22Rv1 (cell line): ENCODE measurements around the gene HBP1.
"Not testable (repeated sequence)": the region's sequence is repeated elsewhere in the genome, so short reads cannot be mapped to it uniquely, and the experiment has no call there.

Experiments used
- H3K27ac ChIP-seq: fragments of 450-650 bp; 2 replicates; pipeline ENCODE4 v1.5.1; 2017
- ZFX ChIP-seq: fragments of 450-650 bp; IDR thresholded peaks from 2 replicates; pipeline ENCODE4 v1.6.1; 2017; ENCODE audit warnings: antibody characterized with exemption, borderline replicate concordance
- TF ChIP-seq, protein P1 (sequence below): fragments of 450-650 bp; IDR thresholded peaks from 2 replicates; pipeline ENCODE4 v1.5.1; 2017; ENCODE audit warnings: mild to moderate bottlenecking

HBP1 gene

DNA sequence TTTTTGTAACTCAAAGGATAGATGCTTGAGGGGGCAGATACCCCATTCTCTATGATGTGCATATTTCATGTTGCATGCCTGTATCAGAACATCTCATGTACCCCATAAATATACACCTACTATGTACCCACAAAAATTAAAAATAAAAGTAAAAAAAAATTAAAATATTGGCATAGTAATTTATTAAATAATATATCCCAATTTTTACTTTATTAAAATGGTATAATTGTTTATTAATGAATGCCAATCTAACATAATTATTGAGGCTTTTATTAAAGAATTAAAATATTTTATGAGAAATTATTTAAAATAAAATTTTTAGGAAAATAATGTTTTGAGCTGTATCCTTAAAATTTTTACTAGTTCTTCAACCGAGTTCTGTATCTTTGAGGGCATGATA, 18.9 kb upstream of the HBP1 start:
- no peak overlapping the region for H3K27ac ChIP-seq
- TF ChIP-seq, protein P1, sequence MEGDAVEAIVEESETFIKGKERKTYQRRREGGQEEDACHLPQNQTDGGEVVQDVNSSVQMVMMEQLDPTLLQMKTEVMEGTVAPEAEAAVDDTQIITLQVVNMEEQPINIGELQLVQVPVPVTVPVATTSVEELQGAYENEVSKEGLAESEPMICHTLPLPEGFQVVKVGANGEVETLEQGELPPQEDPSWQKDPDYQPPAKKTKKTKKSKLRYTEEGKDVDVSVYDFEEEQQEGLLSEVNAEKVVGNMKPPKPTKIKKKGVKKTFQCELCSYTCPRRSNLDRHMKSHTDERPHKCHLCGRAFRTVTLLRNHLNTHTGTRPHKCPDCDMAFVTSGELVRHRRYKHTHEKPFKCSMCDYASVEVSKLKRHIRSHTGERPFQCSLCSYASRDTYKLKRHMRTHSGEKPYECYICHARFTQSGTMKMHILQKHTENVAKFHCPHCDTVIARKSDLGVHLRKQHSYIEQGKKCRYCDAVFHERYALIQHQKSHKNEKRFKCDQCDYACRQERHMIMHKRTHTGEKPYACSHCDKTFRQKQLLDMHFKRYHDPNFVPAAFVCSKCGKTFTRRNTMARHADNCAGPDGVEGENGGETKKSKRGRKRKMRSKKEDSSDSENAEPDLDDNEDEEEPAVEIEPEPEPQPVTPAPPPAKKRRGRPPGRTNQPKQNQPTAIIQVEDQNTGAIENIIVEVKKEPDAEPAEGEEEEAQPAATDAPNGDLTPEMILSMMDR, result no peak
- TF ChIP-seq ZFX, result no peak

DNA sequence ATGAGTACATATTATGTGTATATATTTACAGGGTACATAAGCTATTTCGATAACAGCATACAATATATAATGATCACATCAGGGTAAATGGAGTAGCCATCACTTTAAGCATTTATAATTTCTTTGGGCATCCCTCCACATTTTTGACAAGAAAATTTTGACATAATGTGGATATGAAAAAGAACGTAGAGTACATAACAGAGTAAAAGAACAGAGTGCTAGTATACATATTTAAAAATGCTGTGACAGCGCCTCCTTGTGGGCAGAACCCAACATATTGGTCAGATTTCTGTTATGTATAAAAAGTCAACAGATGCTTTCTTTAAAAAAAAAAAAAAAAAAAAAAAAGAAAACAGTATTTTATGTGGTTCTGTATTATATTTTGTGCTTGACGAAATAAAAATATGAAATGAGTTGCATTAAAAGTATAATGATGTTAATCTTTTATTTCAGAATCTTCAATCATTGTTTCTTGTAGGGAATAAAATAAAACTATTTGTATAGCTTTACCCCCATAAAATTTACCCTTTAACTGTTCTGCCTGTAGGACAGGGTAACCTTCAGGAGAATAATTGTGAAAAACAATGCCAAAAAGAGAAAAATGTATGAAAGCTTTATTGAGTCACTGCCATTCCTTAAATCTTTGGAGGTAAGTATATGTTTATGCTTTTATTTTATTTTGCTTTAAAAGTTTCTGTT, 18.3 kb upstream of the HBP1 start:
- TF ChIP-seq, protein P1, result peak; percentile 92
- TF ChIP-seq ZFX, result no peak
- H3K27ac ChIP-seq, result no peak overlapping the region

DNA sequence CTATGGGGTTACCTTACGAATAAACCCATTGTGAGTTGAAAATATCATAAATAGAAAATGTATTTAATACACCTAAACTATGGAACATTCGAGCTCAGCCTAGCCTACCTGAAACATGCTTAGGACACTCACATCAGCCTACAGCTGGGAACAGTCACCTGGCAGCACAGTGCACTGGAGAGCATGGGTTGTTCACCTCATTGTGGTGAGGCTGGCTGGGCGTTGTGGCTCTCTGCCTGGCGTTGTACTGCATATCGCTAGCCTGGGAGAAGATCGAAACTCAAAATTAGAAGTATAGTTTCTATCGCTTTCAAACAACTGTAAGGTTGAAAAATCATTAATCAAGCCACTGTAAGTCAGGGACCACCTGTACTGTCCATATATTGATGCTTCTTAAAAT, 17.3 kb upstream of the HBP1 start:
- H3K27ac ChIP-seq, result no peak overlapping the region
- TF ChIP-seq, protein P1, result no peak
- no peak for TF ChIP-seq ZFX

DNA sequence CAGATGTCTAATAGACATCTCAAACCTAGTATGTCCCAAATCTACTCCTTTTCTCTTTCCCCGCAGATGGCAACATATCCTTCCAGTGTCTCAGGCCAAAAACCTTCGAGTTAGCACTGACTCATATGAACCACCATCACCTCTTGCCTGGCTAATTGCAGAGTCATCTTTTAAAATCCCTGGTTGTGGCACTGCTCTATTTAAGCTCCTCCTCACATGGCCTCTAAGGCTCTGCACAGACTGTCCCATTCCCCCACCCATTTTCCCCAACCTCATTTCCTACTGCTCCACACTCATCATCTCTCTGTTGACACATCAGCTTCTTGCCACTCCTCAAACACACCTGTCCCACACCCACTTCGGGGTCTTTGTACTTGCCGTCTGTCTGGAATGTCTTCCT, 16.8 kb upstream of the HBP1 start:
- no peak for TF ChIP-seq ZFX
- TF ChIP-seq, protein P1, result no peak
- no peak overlapping the region for H3K27ac ChIP-seq

DNA sequence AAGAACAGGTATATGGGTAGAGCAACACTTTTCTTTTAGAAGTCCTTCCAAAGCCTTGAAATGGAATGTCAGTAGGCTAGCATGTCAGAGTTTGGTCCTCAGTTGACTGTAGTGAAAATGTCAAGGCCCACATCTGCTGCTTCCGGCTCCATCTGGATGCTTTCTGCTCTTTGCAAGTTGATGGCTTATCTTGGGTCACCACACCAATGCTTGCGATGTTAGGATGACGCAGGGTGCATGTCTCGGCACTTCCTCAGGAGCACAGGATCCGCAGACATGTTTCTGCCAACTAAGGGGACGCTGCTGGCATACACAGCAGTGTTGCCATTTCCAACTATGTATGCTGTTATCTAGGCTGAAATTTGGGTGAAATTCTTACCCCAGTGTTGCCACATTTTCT, 14.0 kb upstream of the HBP1 start:
- no peak overlapping the region for H3K27ac ChIP-seq
- TF ChIP-seq, protein P1, result no peak
- TF ChIP-seq ZFX, result no peak

DNA sequence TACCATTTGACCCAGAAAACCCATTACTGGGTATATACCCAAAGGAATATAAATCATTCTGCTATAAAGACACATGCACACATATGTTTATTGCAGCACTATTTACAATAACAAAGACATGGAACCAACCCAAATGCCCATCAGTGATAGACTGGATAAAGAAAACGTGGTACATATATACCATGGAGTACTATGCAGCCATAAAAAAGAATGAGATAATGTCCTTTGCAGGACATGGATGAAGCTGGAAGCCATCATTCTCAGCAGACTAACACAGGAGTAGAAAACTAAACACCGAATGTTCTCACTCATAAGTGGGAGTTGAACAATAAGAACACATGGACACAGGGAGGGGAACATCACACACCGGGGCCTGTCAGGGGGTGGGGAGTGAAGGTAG, 13.1 kb upstream of the HBP1 start:
- not testable (repeated sequence) for H3K27ac ChIP-seq

DNA sequence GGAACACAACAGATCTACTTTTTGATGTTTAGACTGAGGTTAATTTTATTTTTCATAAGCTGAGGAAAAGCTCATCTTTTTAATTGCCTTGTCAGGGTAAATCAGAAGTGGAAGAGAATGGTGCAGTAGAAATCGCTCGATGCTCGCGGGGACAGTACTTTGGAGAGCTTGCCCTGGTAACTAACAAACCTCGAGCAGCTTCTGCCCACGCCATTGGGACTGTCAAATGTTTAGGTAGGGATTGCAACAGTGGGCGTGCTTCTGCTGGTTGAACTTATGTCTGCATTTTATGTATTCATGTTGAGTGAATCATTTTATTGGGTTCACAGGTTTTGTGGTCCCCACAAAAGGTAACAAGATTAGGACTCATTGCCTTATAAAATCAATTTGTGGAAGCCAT, 11.7 kb upstream of the HBP1 start:
- no peak for TF ChIP-seq ZFX
- TF ChIP-seq, protein P1, result no peak
- no peak overlapping the region for H3K27ac ChIP-seq

DNA sequence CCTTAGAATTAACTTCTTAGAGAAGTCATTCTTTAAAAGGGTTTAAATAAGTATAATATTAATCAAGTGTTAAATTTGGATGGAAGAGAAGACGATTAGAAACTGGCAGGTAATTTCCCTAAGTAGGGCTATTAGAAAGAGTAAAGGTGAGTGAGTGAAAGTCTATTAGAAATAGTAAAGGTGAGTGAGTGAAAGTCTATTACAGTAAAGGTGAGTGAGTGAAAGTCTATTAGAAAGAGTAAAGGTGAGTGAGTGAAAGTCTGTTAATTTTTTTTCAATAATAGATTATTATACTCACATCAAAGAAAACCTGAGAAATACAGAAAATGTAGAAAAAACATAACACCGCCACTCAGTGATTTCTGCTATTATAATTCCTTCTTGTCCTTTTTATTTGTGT, 10.8 kb upstream of the HBP1 start:
- no peak for TF ChIP-seq ZFX
- TF ChIP-seq, protein P1, result no peak
- no peak overlapping the region for H3K27ac ChIP-seq
